WTC11 (cell line): ENCODE data around the gene WDR33. TPM values are rescaled to one million over a fixed set of nuclear protein-coding genes. Genes with fewer than 3 reads are reported as not detected.
A peak's percentile ranks its signal among the peaks of the same experiment; 100 is the strongest.

Experiments used
- ATAC-seq: fragments of 200-7000 bp; cut with Tn5 transposase; 2 replicates; pipeline ENCODE4 v1.10.0; 2021; ENCODE audit warnings: mild to moderate bottlenecking, moderate library complexity
- CTCF ChIA-PET: fragments of 300-600 bp; sonication (Branson Sonifier 250); formaldehyde crosslinking; loops from one replicate; lab custom pipeline; 2021; ENCODE audit warnings: antibody characterized with exemption; lab: Charles Lee
- POLR2A ChIA-PET: fragments of 350-600 bp; sonication (Branson Sonifier 250); formaldehyde crosslinking; loops from one replicate; lab custom pipeline; 2021; ENCODE audit warnings: antibody characterized with exemption; lab: Charles Lee
- DNase-seq: peaks from one replicate; pipeline ENCODE4 v3.0.0; 2021; ENCODE audit warnings: low spot score
- H3K27ac Mint-ChIP-seq: 2 replicates; pipeline ENCODE4 v1.8.0; 2021; ENCODE audit warnings: mixed read lengths
- H3K27me3 Mint-ChIP-seq: 2 replicates; pipeline ENCODE4 v1.8.0; 2021; ENCODE audit warnings: low read depth, mild to moderate bottlenecking, moderate library complexity, mixed read lengths
- H3K36me3 Mint-ChIP-seq: 2 replicates; pipeline ENCODE4 v1.8.0; 2021; ENCODE audit warnings: mixed read lengths
- H3K4me1 Mint-ChIP-seq: 2 replicates; pipeline ENCODE4 v1.8.0; 2022; ENCODE audit warnings: mixed read lengths
- H3K4me3 Mint-ChIP-seq: 2 replicates; pipeline ENCODE4 v1.8.0; 2021; ENCODE audit warnings: mild to moderate bottlenecking, moderate library complexity, mixed read lengths
- H3K9me3 Mint-ChIP-seq: 2 replicates; pipeline ENCODE4 v1.8.0; 2021; ENCODE audit warnings: mixed read lengths
- ATF1 ChIP-seq: sonication (generic); formaldehyde crosslinking; IDR thresholded peaks from 2 replicates; pipeline ENCODE4 v1.8.1; 2023; ENCODE audit warnings: mild to moderate bottlenecking, moderate library complexity, missing genetic modification reagents
- CREB1 ChIP-seq: sonication (generic); formaldehyde crosslinking; IDR thresholded peaks from 2 replicates; pipeline ENCODE4 v1.8.0; 2023; ENCODE audit warnings: mild to moderate bottlenecking, missing genetic modification reagents
- FOXK1 ChIP-seq: sonication (generic); formaldehyde crosslinking; IDR thresholded peaks from 2 replicates; pipeline ENCODE4 v1.8.0; 2022; ENCODE audit warnings: mild to moderate bottlenecking, moderate library complexity, missing genetic modification reagents
- JUN ChIP-seq: sonication (generic); formaldehyde crosslinking; IDR thresholded peaks from 2 replicates; pipeline ENCODE4 v1.8.0; 2023; ENCODE audit warnings: mild to moderate bottlenecking, missing genetic modification reagents
- KAT7 ChIP-seq: sonication (generic); formaldehyde crosslinking; IDR thresholded peaks from 2 replicates; pipeline ENCODE4 v1.8.1; 2023; ENCODE audit warnings: missing genetic modification reagents, mild to moderate bottlenecking, borderline replicate concordance
- NFE2L1 ChIP-seq: sonication (generic); formaldehyde crosslinking; IDR thresholded peaks from 2 replicates; pipeline ENCODE4 v1.8.1; 2023; ENCODE audit warnings: missing genetic modification reagents
- NR1H2 ChIP-seq: sonication (generic); formaldehyde crosslinking; IDR thresholded peaks from 2 replicates; pipeline ENCODE4 v1.9.0; 2021; ENCODE audit warnings: mild to moderate bottlenecking, moderate library complexity, missing genetic modification reagents
- RORB ChIP-seq: fragments of 250-450 bp; sonication (Bioruptor Pico); IDR thresholded peaks from 2 replicates; pipeline ENCODE4 v1.9.0; 2021; ENCODE audit warnings: mild to moderate bottlenecking
- SOX15 ChIP-seq: fragments of 250-450 bp; sonication (Bioruptor Pico); IDR thresholded peaks from 2 replicates; pipeline ENCODE4 v1.9.0; 2021; ENCODE audit warnings: mild to moderate bottlenecking
- TP53 ChIP-seq: sonication (generic); formaldehyde crosslinking; IDR thresholded peaks from 2 replicates; pipeline ENCODE4 v1.8.1; 2023; ENCODE audit warnings: mild to moderate bottlenecking, missing genetic modification reagents
- ZNF138 ChIP-seq: sonication (generic); formaldehyde crosslinking; conservative IDR thresholded peaks from 2 replicates; pipeline ENCODE4 v1.8.1; 2022; ENCODE audit warnings: mild to moderate bottlenecking, moderate library complexity, missing genetic modification reagents
- ZNF263 ChIP-seq: sonication (generic); formaldehyde crosslinking; IDR thresholded peaks from 2 replicates; pipeline ENCODE4 v1.8.1; 2022; ENCODE audit warnings: low read depth, mild to moderate bottlenecking, moderate library complexity, missing genetic modification reagents
- ZNF396 ChIP-seq: fragments of 250-450 bp; sonication (Bioruptor Pico); IDR thresholded peaks from 2 replicates; pipeline ENCODE4 v1.8.0; 2021; ENCODE audit warnings: mild to moderate bottlenecking, moderate library complexity, borderline replicate concordance
- ZNF423 ChIP-seq: fragments of 250-450 bp; sonication (Bioruptor Pico); IDR thresholded peaks from 2 replicates; pipeline ENCODE4 v2.1.2; 2022; ENCODE audit warnings: mild to moderate bottlenecking, moderate library complexity
- total RNA-seq: library from RNA; stranded (reverse); gene quantifications from 3 replicates; pipeline ENCODE4 v1.2.3, GENCODE V29; 2021
- TF ChIP-seq, protein P1 (sequence below): sonication (generic); formaldehyde crosslinking; IDR thresholded peaks from 2 replicates; pipeline ENCODE4 v1.8.1; 2022; ENCODE audit warnings: mild to moderate bottlenecking, moderate library complexity, missing genetic modification reagents
- TF ChIP-seq, protein P2 (sequence below): sonication (generic); formaldehyde crosslinking; IDR thresholded peaks from 2 replicates; pipeline ENCODE4 v1.8.0; 2022; ENCODE audit warnings: missing genetic modification reagents
- TF ChIP-seq, protein P3 (sequence below): fragments of 250-450 bp; sonication (Bioruptor Pico); conservative IDR thresholded peaks from 2 replicates; pipeline ENCODE4 v1.9.0; 2021; ENCODE audit warnings: mild to moderate bottlenecking
- TF ChIP-seq, protein P4 (sequence below): fragments of 250-450 bp; sonication (Bioruptor Pico); IDR thresholded peaks from 2 replicates; pipeline ENCODE4 v1.9.0; 2021; ENCODE audit warnings: mild to moderate bottlenecking
- TF ChIP-seq, protein P5 (sequence below): sonication (generic); formaldehyde crosslinking; IDR thresholded peaks from 2 replicates; pipeline ENCODE4 v1.8.0; 2022; ENCODE audit warnings: mild to moderate bottlenecking, missing genetic modification reagents
- TF ChIP-seq, protein P6 (sequence below): sonication (generic); formaldehyde crosslinking; IDR thresholded peaks from 2 replicates; pipeline ENCODE4 v1.8.1; 2023; ENCODE audit warnings: mild to moderate bottlenecking, missing genetic modification reagents
- TF ChIP-seq, protein P7 (sequence below): sonication (generic); formaldehyde crosslinking; IDR thresholded peaks from 2 replicates; pipeline ENCODE4 v1.8.0; 2022; ENCODE audit warnings: mild to moderate bottlenecking, missing genetic modification reagents
- TF ChIP-seq, protein P8 (sequence below): sonication (generic); formaldehyde crosslinking; IDR thresholded peaks from 2 replicates; pipeline ENCODE4 v1.8.1; 2022; ENCODE audit warnings: low read depth, mild to moderate bottlenecking, moderate library complexity, missing genetic modification reagents, borderline replicate concordance

WDR33 gene
- total RNA-seq, 1 experiment from 2014 or later: 67.1 TPM

DNA sequence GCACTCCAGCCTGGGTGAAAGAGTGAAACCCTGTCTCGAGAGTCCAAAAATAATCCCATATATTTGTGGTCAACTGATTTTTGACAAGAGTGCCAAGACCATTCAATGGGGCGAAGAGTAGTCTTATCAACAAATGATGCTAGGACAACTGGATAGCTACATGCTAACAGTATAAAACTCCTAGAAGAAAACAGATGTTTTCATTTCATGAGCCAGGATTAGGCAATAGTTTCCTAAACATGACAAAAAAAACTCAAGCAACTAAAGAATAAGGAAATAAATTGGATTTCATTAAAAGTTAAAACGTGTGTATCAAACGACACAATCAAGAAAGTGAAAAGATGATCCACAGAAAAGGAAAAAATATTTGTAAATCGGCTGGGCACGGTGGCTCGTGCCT, 141.9 kb downstream of the WDR33 start:
- POLR2A ChIA-PET: no interaction called here

DNA sequence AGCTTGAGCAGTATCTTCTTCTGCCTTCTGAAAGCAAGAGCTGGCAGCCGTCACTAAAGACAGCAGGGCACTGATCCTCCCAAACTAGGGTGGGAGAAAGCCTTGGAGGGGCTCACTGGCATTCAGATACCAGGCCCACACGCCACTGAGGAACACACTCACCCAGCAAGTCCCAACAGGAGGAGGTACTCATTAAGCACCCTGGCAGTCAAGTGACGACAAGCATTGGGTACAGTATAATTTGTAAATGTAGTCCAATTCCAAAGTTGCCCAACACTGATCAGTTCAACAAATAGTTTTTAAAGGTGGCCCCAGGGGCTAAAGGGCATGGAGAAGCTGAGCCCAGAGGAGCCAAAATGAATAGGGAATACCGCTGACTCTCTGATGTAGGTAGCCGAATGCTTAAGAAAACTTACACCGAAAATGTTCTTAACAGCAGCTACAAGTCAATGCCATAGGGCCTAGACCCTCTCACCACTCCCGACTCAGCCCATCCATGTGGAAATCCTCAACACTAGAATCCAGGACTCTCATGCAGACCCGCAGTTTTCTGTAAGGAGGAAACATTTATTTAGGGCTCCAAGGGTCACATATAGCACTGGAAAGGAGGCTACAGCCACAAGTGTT, 145.6 kb downstream of the WDR33 start:
- ATAC-seq (no peak), DNase-seq (no peak)
- TF ChIP-seq TP53 (CRISPR knock-in tag) (no peak), ATF1 (CRISPR knock-in tag) (no peak), ZNF263 (CRISPR knock-in tag) (no peak), NFE2L1 (CRISPR knock-in tag) (no peak)
- TF ChIP-seq, protein P1, sequence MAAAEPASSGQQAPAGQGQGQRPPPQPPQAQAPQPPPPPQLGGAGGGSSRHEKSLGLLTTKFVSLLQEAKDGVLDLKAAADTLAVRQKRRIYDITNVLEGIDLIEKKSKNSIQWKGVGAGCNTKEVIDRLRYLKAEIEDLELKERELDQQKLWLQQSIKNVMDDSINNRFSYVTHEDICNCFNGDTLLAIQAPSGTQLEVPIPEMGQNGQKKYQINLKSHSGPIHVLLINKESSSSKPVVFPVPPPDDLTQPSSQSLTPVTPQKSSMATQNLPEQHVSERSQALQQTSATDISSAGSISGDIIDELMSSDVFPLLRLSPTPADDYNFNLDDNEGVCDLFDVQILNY (CRISPR knock-in tag): no peak
- TF ChIP-seq, protein P2, sequence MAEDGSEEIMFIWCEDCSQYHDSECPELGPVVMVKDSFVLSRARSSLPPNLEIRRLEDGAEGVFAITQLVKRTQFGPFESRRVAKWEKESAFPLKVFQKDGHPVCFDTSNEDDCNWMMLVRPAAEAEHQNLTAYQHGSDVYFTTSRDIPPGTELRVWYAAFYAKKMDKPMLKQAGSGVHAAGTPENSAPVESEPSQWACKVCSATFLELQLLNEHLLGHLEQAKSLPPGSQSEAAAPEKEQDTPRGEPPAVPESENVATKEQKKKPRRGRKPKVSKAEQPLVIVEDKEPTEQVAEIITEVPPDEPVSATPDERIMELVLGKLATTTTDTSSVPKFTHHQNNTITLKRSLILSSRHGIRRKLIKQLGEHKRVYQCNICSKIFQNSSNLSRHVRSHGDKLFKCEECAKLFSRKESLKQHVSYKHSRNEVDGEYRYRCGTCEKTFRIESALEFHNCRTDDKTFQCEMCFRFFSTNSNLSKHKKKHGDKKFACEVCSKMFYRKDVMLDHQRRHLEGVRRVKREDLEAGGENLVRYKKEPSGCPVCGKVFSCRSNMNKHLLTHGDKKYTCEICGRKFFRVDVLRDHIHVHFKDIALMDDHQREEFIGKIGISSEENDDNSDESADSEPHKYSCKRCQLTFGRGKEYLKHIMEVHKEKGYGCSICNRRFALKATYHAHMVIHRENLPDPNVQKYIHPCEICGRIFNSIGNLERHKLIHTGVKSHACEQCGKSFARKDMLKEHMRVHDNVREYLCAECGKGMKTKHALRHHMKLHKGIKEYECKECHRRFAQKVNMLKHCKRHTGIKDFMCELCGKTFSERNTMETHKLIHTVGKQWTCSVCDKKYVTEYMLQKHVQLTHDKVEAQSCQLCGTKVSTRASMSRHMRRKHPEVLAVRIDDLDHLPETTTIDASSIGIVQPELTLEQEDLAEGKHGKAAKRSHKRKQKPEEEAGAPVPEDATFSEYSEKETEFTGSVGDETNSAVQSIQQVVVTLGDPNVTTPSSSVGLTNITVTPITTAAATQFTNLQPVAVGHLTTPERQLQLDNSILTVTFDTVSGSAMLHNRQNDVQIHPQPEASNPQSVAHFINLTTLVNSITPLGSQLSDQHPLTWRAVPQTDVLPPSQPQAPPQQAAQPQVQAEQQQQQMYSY (CRISPR knock-in tag): no peak
- H3K9me3 Mint-ChIP-seq: peaks cover 3% of the 10 kb centered on the region
- peaks cover 3% of the 10 kb centered on the region for H3K4me1 Mint-ChIP-seq
- H3K36me3 Mint-ChIP-seq: no peaks in the 10 kb centered on the region
- peak overlapping the region; percentile 60; the same call in 1 of the 2 replicates for H3K4me3 Mint-ChIP-seq
- H3K27me3 Mint-ChIP-seq: peaks cover 35% of the 10 kb centered on the region
- ChIA-PET POLR2A (no interaction called here), CTCF (interaction anchor here (1.1 to 4.1 kb wide), 2 partner anchors 12 to 74 kb away, joined by 3 to 19 read pairs; no protein-coding TSS in a partner anchor)
- no peak overlapping the region for H3K27ac Mint-ChIP-seq

More for the DNA sequence above, 141.9 kb downstream of the WDR33 start:
- Mint-ChIP-seq H3K27ac (no peak overlapping the region), H3K36me3 (no peaks in the 10 kb centered on the region), H3K9me3 (no peaks in the 10 kb centered on the region), H3K27me3 (peaks cover 43% of the 10 kb centered on the region), H3K4me3 (no peak overlapping the region), H3K4me1 (no peaks in the 10 kb centered on the region)
- ATAC-seq (no peak), DNase-seq (no peak)
- TF ChIP-seq, protein P3, sequence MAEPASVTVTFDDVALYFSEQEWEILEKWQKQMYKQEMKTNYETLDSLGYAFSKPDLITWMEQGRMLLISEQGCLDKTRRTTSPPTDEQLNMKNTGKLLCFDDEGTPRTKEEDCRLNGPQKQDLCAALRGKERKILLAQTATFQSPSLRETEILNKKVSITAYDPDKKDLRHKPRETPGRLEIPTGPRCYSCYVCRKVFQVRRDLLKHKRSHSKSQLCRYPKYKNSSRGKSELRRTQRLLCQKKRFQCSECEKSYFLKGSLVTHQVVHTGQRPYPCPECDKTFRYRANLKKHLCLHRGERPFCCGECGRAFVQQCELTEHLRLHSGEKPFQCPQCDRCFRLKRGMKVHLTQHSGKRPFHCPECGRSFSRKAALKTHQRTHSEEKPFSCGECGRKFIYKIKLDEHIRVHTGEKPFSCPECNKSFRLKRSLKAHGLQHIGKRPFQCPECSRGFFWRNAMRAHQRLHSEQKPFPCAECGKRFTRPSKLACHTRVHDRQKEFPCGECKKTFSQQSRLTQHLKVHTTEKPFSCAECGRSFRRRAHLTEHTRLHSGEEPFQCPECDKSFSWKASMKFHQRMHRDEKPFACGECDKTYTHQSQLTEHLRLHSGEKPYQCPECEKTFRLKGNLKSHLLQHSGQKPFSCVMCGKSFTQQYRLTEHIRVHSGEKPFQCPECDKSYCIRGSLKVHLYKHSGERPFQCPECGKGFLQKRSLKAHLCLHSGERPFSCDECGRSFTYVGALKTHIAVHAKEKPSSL (CRISPR knock-in tag): no peak
- TF ChIP-seq, protein P4, sequence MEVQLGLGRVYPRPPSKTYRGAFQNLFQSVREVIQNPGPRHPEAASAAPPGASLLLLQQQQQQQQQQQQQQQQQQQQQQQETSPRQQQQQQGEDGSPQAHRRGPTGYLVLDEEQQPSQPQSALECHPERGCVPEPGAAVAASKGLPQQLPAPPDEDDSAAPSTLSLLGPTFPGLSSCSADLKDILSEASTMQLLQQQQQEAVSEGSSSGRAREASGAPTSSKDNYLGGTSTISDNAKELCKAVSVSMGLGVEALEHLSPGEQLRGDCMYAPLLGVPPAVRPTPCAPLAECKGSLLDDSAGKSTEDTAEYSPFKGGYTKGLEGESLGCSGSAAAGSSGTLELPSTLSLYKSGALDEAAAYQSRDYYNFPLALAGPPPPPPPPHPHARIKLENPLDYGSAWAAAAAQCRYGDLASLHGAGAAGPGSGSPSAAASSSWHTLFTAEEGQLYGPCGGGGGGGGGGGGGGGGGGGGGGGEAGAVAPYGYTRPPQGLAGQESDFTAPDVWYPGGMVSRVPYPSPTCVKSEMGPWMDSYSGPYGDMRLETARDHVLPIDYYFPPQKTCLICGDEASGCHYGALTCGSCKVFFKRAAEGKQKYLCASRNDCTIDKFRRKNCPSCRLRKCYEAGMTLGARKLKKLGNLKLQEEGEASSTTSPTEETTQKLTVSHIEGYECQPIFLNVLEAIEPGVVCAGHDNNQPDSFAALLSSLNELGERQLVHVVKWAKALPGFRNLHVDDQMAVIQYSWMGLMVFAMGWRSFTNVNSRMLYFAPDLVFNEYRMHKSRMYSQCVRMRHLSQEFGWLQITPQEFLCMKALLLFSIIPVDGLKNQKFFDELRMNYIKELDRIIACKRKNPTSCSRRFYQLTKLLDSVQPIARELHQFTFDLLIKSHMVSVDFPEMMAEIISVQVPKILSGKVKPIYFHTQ (CRISPR knock-in tag): no peak
- TF ChIP-seq NR1H2 (CRISPR knock-in tag): no peak
- TF ChIP-seq, protein P5, sequence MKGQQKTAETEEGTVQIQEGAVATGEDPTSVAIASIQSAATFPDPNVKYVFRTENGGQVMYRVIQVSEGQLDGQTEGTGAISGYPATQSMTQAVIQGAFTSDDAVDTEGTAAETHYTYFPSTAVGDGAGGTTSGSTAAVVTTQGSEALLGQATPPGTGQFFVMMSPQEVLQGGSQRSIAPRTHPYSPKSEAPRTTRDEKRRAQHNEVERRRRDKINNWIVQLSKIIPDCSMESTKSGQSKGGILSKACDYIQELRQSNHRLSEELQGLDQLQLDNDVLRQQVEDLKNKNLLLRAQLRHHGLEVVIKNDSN (CRISPR knock-in tag): no peak
- TF ChIP-seq ZNF138: no peak
- no peak for TF ChIP-seq ZNF423
- TF ChIP-seq SOX15 (CRISPR knock-in tag): no peak
- TF ChIP-seq CREB1 (CRISPR knock-in tag): no peak
- TF ChIP-seq, protein P6, sequence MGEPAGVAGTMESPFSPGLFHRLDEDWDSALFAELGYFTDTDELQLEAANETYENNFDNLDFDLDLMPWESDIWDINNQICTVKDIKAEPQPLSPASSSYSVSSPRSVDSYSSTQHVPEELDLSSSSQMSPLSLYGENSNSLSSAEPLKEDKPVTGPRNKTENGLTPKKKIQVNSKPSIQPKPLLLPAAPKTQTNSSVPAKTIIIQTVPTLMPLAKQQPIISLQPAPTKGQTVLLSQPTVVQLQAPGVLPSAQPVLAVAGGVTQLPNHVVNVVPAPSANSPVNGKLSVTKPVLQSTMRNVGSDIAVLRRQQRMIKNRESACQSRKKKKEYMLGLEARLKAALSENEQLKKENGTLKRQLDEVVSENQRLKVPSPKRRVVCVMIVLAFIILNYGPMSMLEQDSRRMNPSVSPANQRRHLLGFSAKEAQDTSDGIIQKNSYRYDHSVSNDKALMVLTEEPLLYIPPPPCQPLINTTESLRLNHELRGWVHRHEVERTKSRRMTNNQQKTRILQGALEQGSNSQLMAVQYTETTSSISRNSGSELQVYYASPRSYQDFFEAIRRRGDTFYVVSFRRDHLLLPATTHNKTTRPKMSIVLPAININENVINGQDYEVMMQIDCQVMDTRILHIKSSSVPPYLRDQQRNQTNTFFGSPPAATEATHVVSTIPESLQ (CRISPR knock-in tag): no peak
- TF ChIP-seq FOXK1 (CRISPR knock-in tag): no peak
- TF ChIP-seq ZNF396: no peak
- no peak for TF ChIP-seq JUN (CRISPR knock-in tag)
- TF ChIP-seq, protein P7, sequence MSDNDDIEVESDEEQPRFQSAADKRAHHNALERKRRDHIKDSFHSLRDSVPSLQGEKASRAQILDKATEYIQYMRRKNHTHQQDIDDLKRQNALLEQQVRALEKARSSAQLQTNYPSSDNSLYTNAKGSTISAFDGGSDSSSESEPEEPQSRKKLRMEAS (CRISPR knock-in tag): no peak
- no peak for TF ChIP-seq RORB
- TF ChIP-seq, protein P8, sequence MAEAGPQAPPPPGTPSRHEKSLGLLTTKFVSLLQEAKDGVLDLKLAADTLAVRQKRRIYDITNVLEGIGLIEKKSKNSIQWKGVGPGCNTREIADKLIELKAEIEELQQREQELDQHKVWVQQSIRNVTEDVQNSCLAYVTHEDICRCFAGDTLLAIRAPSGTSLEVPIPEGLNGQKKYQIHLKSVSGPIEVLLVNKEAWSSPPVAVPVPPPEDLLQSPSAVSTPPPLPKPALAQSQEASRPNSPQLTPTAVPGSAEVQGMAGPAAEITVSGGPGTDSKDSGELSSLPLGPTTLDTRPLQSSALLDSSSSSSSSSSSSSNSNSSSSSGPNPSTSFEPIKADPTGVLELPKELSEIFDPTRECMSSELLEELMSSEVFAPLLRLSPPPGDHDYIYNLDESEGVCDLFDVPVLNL: no peak
- no peak for TF ChIP-seq KAT7
- CTCF ChIA-PET: no interaction called here
